H9 (cell line): ENCODE data around the gene PCNX4. TPM values are rescaled to one million over a fixed set of nuclear protein-coding genes. Genes with fewer than 3 reads are reported as not detected.

ENCODE experiments used
- DNase-seq: peaks from one replicate; pipeline ENCODE4 v3.0.0-alpha.2; 2017
- H2AFZ ChIP-seq: one replicate; pipeline ENCODE4 v1.6.1; 2013; ENCODE audit warnings: mild to moderate bottlenecking, low read length, control low read depth, moderate library complexity
- H2AK5ac ChIP-seq: 2 replicates; pipeline ENCODE4 v1.6.1; 2013; ENCODE audit warnings: low read length, control low read depth, mixed read lengths; ENCODE audit not compliant: insufficient read length
- H2BK120ac ChIP-seq: one replicate; pipeline ENCODE4 v1.6.1; 2013; ENCODE audit warnings: low read depth, mild to moderate bottlenecking, low read length, control low read depth, inconsistent platforms; ENCODE audit not compliant: poor library complexity, severe bottlenecking
- H2BK12ac ChIP-seq: 2 replicates; pipeline ENCODE4 v1.6.1; 2013; ENCODE audit warnings: low read length, control low read depth, mixed read lengths, low read depth; ENCODE audit not compliant: insufficient read length
- H2BK15ac ChIP-seq: 2 replicates; pipeline ENCODE4 v1.6.1; 2013; ENCODE audit warnings: low read depth, low read length, control low read depth
- H2BK20ac ChIP-seq: one replicate; pipeline ENCODE4 v1.6.1; 2013; ENCODE audit warnings: low read depth, mild to moderate bottlenecking, low read length, control low read depth, inconsistent platforms; ENCODE audit not compliant: poor library complexity, severe bottlenecking
- H2BK5ac ChIP-seq: 2 replicates; pipeline ENCODE4 v1.6.1; 2013; ENCODE audit warnings: low read length, control low read depth, mixed read lengths; ENCODE audit not compliant: insufficient read length
- H3K14ac ChIP-seq: 2 replicates; pipeline ENCODE4 v1.6.1; 2013; ENCODE audit warnings: low read length, control low read depth; ENCODE audit not compliant: insufficient read depth
- H3K18ac ChIP-seq: 2 replicates; pipeline ENCODE4 v1.6.1; 2013; ENCODE audit warnings: low read depth, mild to moderate bottlenecking, mixed read lengths, low read length, control low read depth; ENCODE audit not compliant: insufficient read length
- H3K23ac ChIP-seq: 2 replicates; pipeline ENCODE4 v1.6.1; 2013; ENCODE audit warnings: low read length, control low read depth, mixed read lengths, low read depth; ENCODE audit not compliant: insufficient read length
- H3K23me2 ChIP-seq: 2 replicates; pipeline ENCODE4 v1.6.1; 2013; ENCODE audit warnings: low read depth, mild to moderate bottlenecking, mixed read lengths, low read length, control low read depth; ENCODE audit not compliant: insufficient read length, poor library complexity, severe bottlenecking
- H3K27ac ChIP-seq: 2 replicates; pipeline ENCODE4 v1.5.1; 2013; ENCODE audit warnings: low read length, control low read depth, mixed read lengths, low read depth; ENCODE audit not compliant: insufficient read length
- H3K27me3 ChIP-seq: 2 replicates; pipeline ENCODE4 v1.6.1; 2013; ENCODE audit warnings: low read length, control low read depth, inconsistent platforms; ENCODE audit not compliant: insufficient read depth
- H3K4ac ChIP-seq: 2 replicates; pipeline ENCODE4 v1.6.1; 2013; ENCODE audit warnings: low read depth, mild to moderate bottlenecking, control low read depth, inconsistent platforms, low read length, moderate library complexity
- H3K4me1 ChIP-seq: 2 replicates; pipeline ENCODE4 v1.6.1; 2013; ENCODE audit warnings: low read length, control low read depth, inconsistent platforms; ENCODE audit not compliant: insufficient read depth
- H3K4me2 ChIP-seq: 2 replicates; pipeline ENCODE4 v1.6.1; 2013; ENCODE audit warnings: low read length, control low read depth, mixed read lengths; ENCODE audit not compliant: insufficient read length, insufficient read depth
- H3K56ac ChIP-seq: 2 replicates; pipeline ENCODE4 v1.6.1; 2013; ENCODE audit warnings: low read depth, mild to moderate bottlenecking, mixed read lengths, low read length, control low read depth; ENCODE audit not compliant: insufficient read length
- H3K79me1 ChIP-seq: 2 replicates; pipeline ENCODE4 v1.6.1; 2013; ENCODE audit warnings: low read depth, mild to moderate bottlenecking, moderate library complexity, low read length, control low read depth, inconsistent platforms; ENCODE audit not compliant: insufficient read depth, poor library complexity, severe bottlenecking
- H3K79me2 ChIP-seq: 2 replicates; pipeline ENCODE4 v1.6.1; 2013; ENCODE audit warnings: low read length, control low read depth, inconsistent platforms; ENCODE audit not compliant: insufficient read depth
- H3K9ac ChIP-seq: 2 replicates; pipeline ENCODE4 v1.6.1; 2013; ENCODE audit warnings: low read length, control low read depth, mixed read lengths; ENCODE audit not compliant: insufficient read length; ENCODE audit errors: extremely low read depth
- H3K9me3 ChIP-seq: one replicate; pipeline ENCODE4 v1.6.1; 2013; ENCODE audit warnings: low read depth, low read length, inconsistent platforms; ENCODE audit not compliant: control insufficient read depth
- H3T11ph ChIP-seq: one replicate; pipeline ENCODE4 v1.6.1; 2013; ENCODE audit warnings: mild to moderate bottlenecking, low read length, control low read depth, inconsistent platforms
- H4K20me1 ChIP-seq: one replicate; pipeline ENCODE4 v1.6.1; 2013; ENCODE audit not compliant: control insufficient read depth, insufficient read length, insufficient read depth
- H4K5ac ChIP-seq: 2 replicates; pipeline ENCODE4 v1.6.1; 2013; ENCODE audit warnings: low read depth, mild to moderate bottlenecking, mixed read lengths, low read length, control low read depth; ENCODE audit not compliant: insufficient read length
- H4K8ac ChIP-seq: replicated peaks from 2 replicates; pipeline ENCODE4 v1.6.1; 2013; ENCODE audit warnings: low read length, control low read depth, mixed read lengths, low read depth; ENCODE audit not compliant: insufficient read length
- H4K91ac ChIP-seq: 2 replicates; pipeline ENCODE4 v1.6.1; 2013; ENCODE audit warnings: low read depth, mild to moderate bottlenecking, moderate library complexity, mixed read lengths, low read length, control low read depth; ENCODE audit not compliant: insufficient read length
- H3K27ac Mint-ChIP-seq, 3 experiments: 2 replicates in 2 of 3; 3 replicates in 1 of 3; pipeline ENCODE4 v1.8.0; 2020 to 2021; ENCODE audit warnings: mixed read lengths in 3 of 3, mild to moderate bottlenecking in 1 of 3, moderate library complexity in 1 of 3
- H3K27me3 Mint-ChIP-seq: 2 replicates; pipeline ENCODE4 v1.8.0; 2021; ENCODE audit warnings: low read depth, mild to moderate bottlenecking, moderate library complexity, mixed read lengths
- H3K36me3 Mint-ChIP-seq, 3 experiments: 2 replicates in 2 of 3; 3 replicates in 1 of 3; pipeline ENCODE4 v1.8.0; 2020 to 2021; ENCODE audit warnings: low read depth in 3 of 3, mixed read lengths in 3 of 3; ENCODE audit not compliant: insufficient read depth in 1 of 3
- H3K4me1 Mint-ChIP-seq, 2 experiments: 2 replicates each; pipeline ENCODE4 v1.8.0; 2020; ENCODE audit warnings: mixed read lengths in 2 of 2
- H3K4me3 Mint-ChIP-seq, 2 experiments: 2 replicates in 1 of 2; 3 replicates in 1 of 2; pipeline ENCODE4 v1.8.0; 2020 to 2021; ENCODE audit warnings: mild to moderate bottlenecking in 2 of 2, mixed read lengths in 2 of 2, moderate library complexity in 1 of 2
- H3K9me3 Mint-ChIP-seq, 2 experiments: 2 replicates in 1 of 2; 3 replicates in 1 of 2; pipeline ENCODE4 v1.8.0; 2020; ENCODE audit warnings: mild to moderate bottlenecking in 2 of 2, mixed read lengths in 2 of 2, moderate library complexity in 1 of 2
- WGBS: extraction: QIAGEN DNeasy Blood & Tissue Kit; methylation state at CpG from one replicate; pipeline ENCODE4 v1.1.7; 2013; ENCODE audit warnings: missing lambda C conversion rate, low lambda C conversion rate, mixed read lengths; ENCODE audit not compliant: insufficient read length; ENCODE audit errors: extremely low coverage; 5-methylcytosine and 5-hydroxymethylcytosine counted together
- total RNA-seq: library from RNA; stranded (reverse); gene quantifications from 2 replicates; pipeline ENCODE4 v1.2.1, GENCODE V29; 2021
- TF ChIP-seq, protein P1 (sequence below): fragments of 200-600 bp; sonication (generic); conservative IDR thresholded peaks from 3 replicates; pipeline ENCODE4 v1.8.0; 2021; ENCODE audit warnings: antibody characterized with exemption, mild to moderate bottlenecking

Gene PCNX4
- total RNA-seq, 1 experiment from 2014 or later: 40.0 TPM

DNA sequence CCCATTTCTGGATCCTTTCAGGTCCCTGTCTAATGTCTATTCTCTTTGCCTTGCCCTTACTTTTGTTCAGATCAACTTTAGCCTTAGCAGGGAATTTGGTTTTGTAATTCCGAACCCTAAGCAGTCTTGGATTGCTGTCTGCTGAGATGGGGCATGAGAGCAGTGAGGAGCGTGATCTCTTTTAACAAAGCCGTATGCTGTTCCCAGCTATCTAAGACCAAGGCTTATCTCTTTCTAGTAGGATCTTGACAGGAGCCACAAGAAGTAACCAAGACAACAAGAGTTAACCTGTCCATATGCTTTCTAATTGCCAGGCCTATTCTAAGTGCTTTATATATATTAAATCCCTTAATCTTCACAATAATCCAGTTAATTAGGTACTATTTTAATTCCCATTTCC lies 78.0 kb downstream of the PCNX4 start:
- Histone ChIP-seq H3K4me2 (no peak overlapping the region), H2BK15ac (no peak overlapping the region), H2BK120ac (no peak overlapping the region), H3K9me3 (no peaks in the 10 kb centered on the region), H3K23ac (no peak overlapping the region), H2BK20ac (no peak overlapping the region), H3K9ac (no peak overlapping the region), H4K5ac (no peak overlapping the region), H4K91ac (no peak overlapping the region), H2AFZ (no peak overlapping the region), H3K27me3 (no peaks in the 10 kb centered on the region), H3K79me1 (no peaks in the 10 kb centered on the region), H4K20me1 (no peaks in the 10 kb centered on the region), H2BK5ac (no peak overlapping the region), H3K27ac (no peak overlapping the region), H3K4ac (no peak overlapping the region), H2BK12ac (no peak overlapping the region), H3K14ac (no peak overlapping the region), H2AK5ac (no peak overlapping the region), H3K79me2 (no peaks in the 10 kb centered on the region), H3K23me2 (peaks cover 5% of the 10 kb centered on the region), H4K8ac (no peak overlapping the region), H3T11ph (no peak overlapping the region), H3K56ac (no peak overlapping the region), H3K4me1 (no peaks in the 10 kb centered on the region), H3K18ac (no peak overlapping the region)
- no peak overlapping the region for H3K27ac Mint-ChIP-seq
- no peak for DNase-seq
- TF ChIP-seq, protein P1, sequence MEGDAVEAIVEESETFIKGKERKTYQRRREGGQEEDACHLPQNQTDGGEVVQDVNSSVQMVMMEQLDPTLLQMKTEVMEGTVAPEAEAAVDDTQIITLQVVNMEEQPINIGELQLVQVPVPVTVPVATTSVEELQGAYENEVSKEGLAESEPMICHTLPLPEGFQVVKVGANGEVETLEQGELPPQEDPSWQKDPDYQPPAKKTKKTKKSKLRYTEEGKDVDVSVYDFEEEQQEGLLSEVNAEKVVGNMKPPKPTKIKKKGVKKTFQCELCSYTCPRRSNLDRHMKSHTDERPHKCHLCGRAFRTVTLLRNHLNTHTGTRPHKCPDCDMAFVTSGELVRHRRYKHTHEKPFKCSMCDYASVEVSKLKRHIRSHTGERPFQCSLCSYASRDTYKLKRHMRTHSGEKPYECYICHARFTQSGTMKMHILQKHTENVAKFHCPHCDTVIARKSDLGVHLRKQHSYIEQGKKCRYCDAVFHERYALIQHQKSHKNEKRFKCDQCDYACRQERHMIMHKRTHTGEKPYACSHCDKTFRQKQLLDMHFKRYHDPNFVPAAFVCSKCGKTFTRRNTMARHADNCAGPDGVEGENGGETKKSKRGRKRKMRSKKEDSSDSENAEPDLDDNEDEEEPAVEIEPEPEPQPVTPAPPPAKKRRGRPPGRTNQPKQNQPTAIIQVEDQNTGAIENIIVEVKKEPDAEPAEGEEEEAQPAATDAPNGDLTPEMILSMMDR: no peak
- no peak overlapping the region for H3K4me3 Mint-ChIP-seq
- WGBS: no CpG with 5 or more reads among the region's 3 CpGs
- peaks cover 5 to 8% of the 10 kb centered on the region in 2 experiments; a peak in 4 of 5 replicates for H3K9me3 Mint-ChIP-seq
- peaks cover 0 to 12% (median 11%) of the 10 kb centered on the region in 3 experiments; a peak in 3 of 7 replicates for H3K36me3 Mint-ChIP-seq
- peaks cover 9% of the 10 kb centered on the region for H3K27me3 Mint-ChIP-seq
- peaks cover 7 to 10% of the 10 kb centered on the region in 2 experiments for H3K4me1 Mint-ChIP-seq
